Gastrocnemius medialis (tissue), 4 donors: Measurements from ENCODE around the gene RASA3. TPM values are rescaled to one million over a fixed set of nuclear protein-coding genes. Genes with fewer than 3 reads are reported as not detected.

Experiments
- ATAC-seq, 2 donors: fragments of 150-250 bp; one replicate each; pipeline ENCODE4 v1.9.1; 2016
- DNase-seq, 2 donors: peaks; one replicate each; pipeline ENCODE4 v3.0.0-alpha.2; 2019
- H3K27ac ChIP-seq, 4 donors: fragments of 200-600 bp; sonication (generic); 1 replicate in 1 of 4; 2 replicates in 3 of 4; pipeline ENCODE4 v1.5.1; 2016 to 2018; ENCODE audit warnings: mild to moderate bottlenecking in 2 of 4, moderate library complexity in 1 of 4
- H3K27me3 ChIP-seq, 3 donors: fragments of 200-600 bp; sonication (generic) in 2 of 3; 1 replicate in 1 of 3; 2 replicates in 2 of 3; pipeline versions ENCODE4 v1.5.1 to v1.6.0; 2016 to 2019; ENCODE audit warnings: mild to moderate bottlenecking in 1 of 3, moderate library complexity in 1 of 3
- H3K36me3 ChIP-seq, 2 donors: fragments of 200-600 bp; sonication (generic) in 1 of 2; one replicate each; pipeline ENCODE4 v1.5.1; 2017 to 2018
- H3K4me1 ChIP-seq, 2 donors: fragments of 200-600 bp; sonication (generic) in 1 of 2; one replicate each; pipeline ENCODE4 v1.5.1; 2016 to 2017; ENCODE audit warnings: mild to moderate bottlenecking in 2 of 2
- H3K4me3 ChIP-seq, 4 donors: fragments of 200-600 bp; sonication (generic) in 3 of 4; 1 replicate in 1 of 4; 2 replicates in 3 of 4; pipeline ENCODE4 v1.5.1; 2016 to 2019; ENCODE audit warnings: mild to moderate bottlenecking in 2 of 4
- H3K9me3 ChIP-seq, 3 donors: fragments of 200-600 bp; sonication (generic) in 2 of 3; 1 replicate in 1 of 3; 2 replicates in 2 of 3; pipeline ENCODE4 v1.5.1; 2016 to 2019
- CTCF ChIP-seq, 5 experiments: fragments of 450-650 bp in 3 of 5; fragments of 200-600 bp in 2 of 5; sonication (generic) in 2 of 5; IDR thresholded peaks in 4 of 5; conservative IDR thresholded peaks in 1 of 5; 1 replicate in 4 of 5; 2 replicates in 1 of 5; pipeline ENCODE4 v1.5.1; 2016 to 2019; ENCODE audit warnings: antibody characterized with exemption in 5 of 5, mild to moderate bottlenecking in 3 of 5, moderate library complexity in 3 of 5
- POLR2A ChIP-seq, 2 donors: fragments of 450-650 bp; IDR thresholded peaks; one replicate each; pipeline ENCODE4 v1.6.1; 2017; ENCODE audit warnings: antibody characterized with exemption in 2 of 2, mild to moderate bottlenecking in 2 of 2, moderate library complexity in 2 of 2
- in situ Hi-C, 4 donors: fragments of 200-750 bp; cut with MboI; loops; one replicate each; pipeline versions ENCODE4 v1.15.0 to v1.8.0; 2017; ENCODE audit warnings: low sequenced_read_pairs in 4 of 4
- intact Hi-C: fragments of 100-400 bp; cut with DNase I; formaldehyde crosslinking; loops from one replicate; pipeline ENCODE4 v1.15.1; 2023; ENCODE audit warnings: low total_unique reads
- total RNA-seq, 4 donors: library from RNA; depleted of rRNA; stranded (reverse); fragments of >200 nt; gene quantifications; one replicate each; pipeline versions ENCODE4 v1.1.0 to v1.2.3, GENCODE V29; 2016

RASA3 gene
- total RNA-seq, 4 donors from 2014 or later = 3.4 to 22.2 (median 10.8) TPM

- no peak for TF ChIP-seq POLR2A (IDR thresholded peaks at IDR 0.05)
- ATAC-seq (no peak), DNase-seq (no peak)
- no peak overlapping the region for H3K27ac ChIP-seq
- H3K9me3 ChIP-seq = no peaks in the 10 kb centered on the region
- in situ Hi-C loops (no loop called here), intact Hi-C loops (no loop called here)
- no peak overlapping the region for H3K4me3 ChIP-seq
- H3K4me1 ChIP-seq = no peaks in the 10 kb centered on the region
- no peaks in the 10 kb centered on the region for H3K36me3 ChIP-seq
- peaks cover 7 to 15% (median 12%) of the 10 kb centered on the region in 3 donors for H3K27me3 ChIP-seq
Measured at GRCh38 chr13:114174529-114174961, 42.1 kb upstream of the RASA3 start.

GRCh38 chr13:114173745-114174144 is 41.3 kb upstream of the RASA3 start:
- DNase-seq = no peak
- ATAC-seq = no peak
- Histone ChIP-seq H3K4me3 (no peak overlapping the region), H3K9me3 (no peaks in the 10 kb centered on the region), H3K27ac (no peak overlapping the region), H3K36me3 (no peaks in the 10 kb centered on the region), H3K27me3 (peaks cover 7 to 10% (median 8%) of the 10 kb centered on the region in 3 donors), H3K4me1 (no peaks in the 10 kb centered on the region)
- in situ Hi-C loops (no loop called here), intact Hi-C loops (no loop called here)
- TF ChIP-seq CTCF (IDR thresholded peaks at IDR 0.05 in 4 of 5, conservative IDR thresholded peaks at IDR 0.05 in 1 of 5) (no peak), POLR2A (IDR thresholded peaks at IDR 0.05) (no peak)

- in situ Hi-C loops (no loop called here), intact Hi-C loops (no loop called here)
- TF ChIP-seq CTCF (IDR thresholded peaks at IDR 0.05 in 4 of 5, conservative IDR thresholded peaks at IDR 0.05 in 1 of 5) = no peak
- TF ChIP-seq POLR2A (IDR thresholded peaks at IDR 0.05) = no peak
- Histone ChIP-seq H3K27me3 (peaks cover 3 to 7% (median 7%) of the 10 kb centered on the region in 3 donors), H3K4me3 (no peak overlapping the region), H3K27ac (no peak overlapping the region), H3K36me3 (no peaks in the 10 kb centered on the region), H3K4me1 (no peaks in the 10 kb centered on the region), H3K9me3 (no peaks in the 10 kb centered on the region)
- ATAC-seq (no peak), DNase-seq (no peak)
Measured at GRCh38 chr13:114173272-114173671, 40.8 kb upstream of the RASA3 start.

GRCh38 chr13:114167885-114168284 is 35.5 kb upstream of the RASA3 start:
- Histone ChIP-seq H3K9me3 (no peaks in the 10 kb centered on the region), H3K27ac (no peak overlapping the region), H3K4me3 (no peak overlapping the region), H3K4me1 (peaks cover 11% of the 10 kb centered on the region in 2 donors), H3K36me3 (no peaks in the 10 kb centered on the region), H3K27me3 (peaks cover 0 to under 1% (median 0%) of the 10 kb centered on the region in 3 donors)
- in situ Hi-C loops = no loop called here
- no peak for TF ChIP-seq CTCF (IDR thresholded peaks at IDR 0.05 in 4 of 5, conservative IDR thresholded peaks at IDR 0.05 in 1 of 5)
- TF ChIP-seq POLR2A (IDR thresholded peaks at IDR 0.05) = no peak
- no peak for DNase-seq
- no peak for ATAC-seq
- intact Hi-C loops = no loop called here

- Histone ChIP-seq H3K36me3 (no peaks in the 10 kb centered on the region), H3K4me3 (no peak overlapping the region), H3K27ac (no peak overlapping the region), H3K4me1 (peaks cover 11% of the 10 kb centered on the region in 2 donors), H3K9me3 (no peaks in the 10 kb centered on the region), H3K27me3 (peaks cover under 1 to 4% (median 3%) of the 10 kb centered on the region in 3 donors)
- no peak for DNase-seq
- no peak for ATAC-seq
- in situ Hi-C loops = no loop called here
- intact Hi-C loops = no loop called here
- TF ChIP-seq CTCF (IDR thresholded peaks at IDR 0.05 in 4 of 5, conservative IDR thresholded peaks at IDR 0.05 in 1 of 5) (no peak), POLR2A (IDR thresholded peaks at IDR 0.05) (no peak)
Measured at GRCh38 chr13:114167426-114167825, 35.0 kb upstream of the RASA3 start.
